Astrocyte of the hippocampus (primary cell): Measurements from ENCODE around the gene GAB4.
"Not testable (repeated sequence)": the region's sequence is repeated elsewhere in the genome, so short reads cannot be mapped to it uniquely, and the experiment has no call there.

ENCODE experiments used
- DNase-seq: peaks from one replicate; pipeline ENCODE4 v3.0.0; 2011; ENCODE audit warnings: low read depth, low spot score

GAB4 gene

GRCh38 chr22:16959345-16959930 is 48.6 kb downstream of the GAB4 start:
- DNase-seq: no peak

GRCh38 chr22:16958475-16958874 is 49.5 kb downstream of the GAB4 start:
- no peak for DNase-seq

GRCh38 chr22:16957781-16958180 is 50.2 kb downstream of the GAB4 start:
- no peak for DNase-seq

GRCh38 chr22:16956290-16956689 is 51.7 kb downstream of the GAB4 start:
- no peak for DNase-seq

GRCh38 chr22:16955678-16956210 is 52.3 kb downstream of the GAB4 start:
- DNase-seq: no peak

- DNase-seq: no peak
Observed at GRCh38 chr22:16955081-16955480, 52.9 kb downstream of the GAB4 start.

- DNase-seq: no peak
Observed at GRCh38 chr22:16954060-16954403, 54.0 kb downstream of the GAB4 start.

- DNase-seq: no peak
Observed at GRCh38 chr22:16953206-16954059, 54.6 kb downstream of the GAB4 start.

GRCh38 chr22:16949561-16949960 is 58.5 kb downstream of the GAB4 start:
- no peak for DNase-seq

GRCh38 chr22:16937811-16938210 is 70.2 kb downstream of the GAB4 start:
- no peak for DNase-seq

- DNase-seq: not testable (repeated sequence)
Observed at GRCh38 chr22:16937209-16937608, 70.8 kb downstream of the GAB4 start.

- no peak for DNase-seq
Observed at GRCh38 chr22:16936625-16937024, 71.4 kb downstream of the GAB4 start.

- no peak for DNase-seq
Observed at GRCh38 chr22:16935209-16935608, 72.8 kb downstream of the GAB4 start.

GRCh38 chr22:16933291-16934282 is 74.4 kb downstream of the GAB4 start:
- DNase-seq: no peak

GRCh38 chr22:16932577-16932976 is 75.4 kb downstream of the GAB4 start:
- no peak for DNase-seq

GRCh38 chr22:16925407-16925966 is 82.5 kb downstream of the GAB4 start:
- DNase-seq: no peak

GRCh38 chr22:16922706-16923105 is 85.3 kb downstream of the GAB4 start:
- DNase-seq: no peak

- DNase-seq: no peak
Observed at GRCh38 chr22:16922076-16922475, 85.9 kb downstream of the GAB4 start.

GRCh38 chr22:16917144-16918003 is 90.6 kb downstream of the GAB4 start:
- peak; percentile 25 for DNase-seq

- DNase-seq: no peak
Observed at GRCh38 chr22:16915701-16916100, 92.3 kb downstream of the GAB4 start.

- not testable (repeated sequence) for DNase-seq
Observed at GRCh38 chr22:16914911-16915310, 93.1 kb downstream of the GAB4 start.
